NCI-H1092 (cell line): ENCODE data around the gene MIOS.

ENCODE experiments used
- DNase-seq: peaks from one replicate; lab custom pipeline; 2025; lab: John Stamatoyannopoulos, UW

Gene MIOS

DNA sequence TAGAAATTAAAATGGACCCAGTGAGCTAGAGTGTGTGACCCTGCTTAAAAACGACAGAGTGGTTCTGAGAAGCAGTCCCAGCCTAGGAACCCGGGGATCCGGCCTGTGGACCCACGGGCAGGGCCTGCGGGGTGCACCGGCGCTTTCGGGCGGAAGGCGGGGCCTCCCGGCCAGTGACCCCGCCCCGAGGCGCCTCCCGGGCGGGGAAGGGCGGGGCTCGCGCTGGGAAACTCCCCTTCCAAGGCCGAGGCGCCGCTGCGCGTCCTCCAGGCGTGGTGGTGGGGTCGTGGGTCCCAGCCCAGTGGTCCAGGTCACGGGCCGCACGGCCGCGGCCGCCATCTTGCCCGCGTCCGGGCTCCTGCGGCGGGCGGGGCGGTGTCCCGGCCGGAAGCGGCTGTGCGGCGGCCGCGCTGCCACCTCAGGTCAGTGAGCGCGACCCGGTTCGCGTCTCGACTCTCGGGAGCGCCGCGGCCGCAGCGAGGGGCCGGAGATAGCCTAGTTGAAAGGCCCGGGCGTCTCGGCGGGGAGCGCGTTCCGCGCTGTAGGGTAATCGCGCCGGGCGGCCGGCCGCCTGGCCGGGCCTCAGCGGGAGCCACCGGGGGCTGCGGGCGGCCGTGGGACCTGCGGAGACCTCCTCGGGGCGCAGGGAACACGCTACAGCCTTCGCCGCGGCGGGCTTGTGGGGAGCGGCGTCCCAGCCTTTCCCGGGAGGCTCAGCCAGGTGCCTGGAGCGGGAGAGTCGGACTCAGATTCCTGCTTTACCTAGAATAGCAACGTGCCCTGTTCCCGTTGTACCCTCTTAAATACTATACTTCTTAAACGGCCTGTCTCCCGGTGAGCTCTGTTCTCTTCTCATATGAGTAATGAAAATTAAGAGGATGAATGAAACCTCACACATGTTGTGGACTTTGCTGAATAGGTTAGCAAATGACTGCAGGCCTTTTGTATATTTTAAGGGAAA is at the start of gene MIOS:
MIOS (plus strand) TSS at position 234 of the 961 bp plus-strand sequence. CDS start 5,592 bp downstream, outside the sequence.
- peak; percentile 79 for DNase-seq

DNA sequence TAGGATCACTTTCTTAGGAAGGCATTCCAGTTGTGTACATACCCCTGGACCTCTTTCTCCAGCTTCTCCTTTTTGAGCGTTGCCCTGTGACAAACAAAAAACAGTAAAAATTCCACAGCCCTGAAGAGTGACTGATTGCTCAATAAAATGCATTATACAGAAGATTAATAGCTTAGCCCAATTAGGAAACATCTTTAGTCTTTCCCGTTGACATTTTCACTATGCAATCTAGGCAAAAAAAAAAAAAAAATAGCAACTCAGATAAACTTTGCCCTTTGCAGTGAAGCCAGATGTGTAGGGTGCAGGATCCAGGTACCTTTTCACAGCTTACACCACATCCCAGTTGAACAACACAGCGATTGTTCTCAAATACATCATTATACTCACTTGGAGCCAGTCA is 48.9 kb upstream of the MIOS start:
- DNase-seq, result no peak

DNA sequence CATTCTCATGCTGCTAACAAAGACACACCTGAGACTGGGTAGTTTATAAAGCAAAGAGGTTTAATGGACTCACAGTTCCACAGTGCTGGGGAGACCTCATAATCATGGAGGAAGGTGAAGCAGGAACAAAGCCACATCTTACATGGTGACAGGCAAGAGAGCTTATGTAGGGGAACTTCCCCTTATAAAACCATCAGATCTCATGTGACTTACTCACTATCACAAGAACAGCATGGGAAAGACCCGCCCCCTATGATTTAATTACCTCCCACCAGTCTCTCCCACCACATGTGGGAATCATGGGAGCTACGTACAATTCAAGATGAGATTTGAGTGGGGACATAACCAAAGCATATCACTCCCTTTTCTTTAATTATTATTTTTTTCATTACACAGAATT is 47.6 kb upstream of the MIOS start:
- DNase-seq, result no peak

DNA sequence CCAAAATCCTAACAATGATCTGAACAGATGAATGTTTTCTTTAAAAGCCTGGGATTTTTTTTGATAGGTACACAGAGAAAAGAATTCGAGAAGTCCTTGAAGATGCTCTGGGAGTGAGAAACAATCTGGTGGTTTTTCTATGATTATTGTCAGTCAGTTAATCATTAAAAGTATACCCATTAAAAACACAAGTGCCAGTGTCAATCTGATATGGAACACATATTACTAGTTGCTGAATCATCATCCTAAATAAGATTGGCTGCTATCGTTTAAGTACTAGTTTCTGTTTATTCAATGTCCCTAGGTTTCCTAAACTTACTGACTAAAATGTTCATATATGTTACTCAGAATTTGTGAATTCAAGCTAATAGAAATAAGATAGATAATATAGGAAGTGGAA is 47.2 kb upstream of the MIOS start:
- no peak for DNase-seq

DNA sequence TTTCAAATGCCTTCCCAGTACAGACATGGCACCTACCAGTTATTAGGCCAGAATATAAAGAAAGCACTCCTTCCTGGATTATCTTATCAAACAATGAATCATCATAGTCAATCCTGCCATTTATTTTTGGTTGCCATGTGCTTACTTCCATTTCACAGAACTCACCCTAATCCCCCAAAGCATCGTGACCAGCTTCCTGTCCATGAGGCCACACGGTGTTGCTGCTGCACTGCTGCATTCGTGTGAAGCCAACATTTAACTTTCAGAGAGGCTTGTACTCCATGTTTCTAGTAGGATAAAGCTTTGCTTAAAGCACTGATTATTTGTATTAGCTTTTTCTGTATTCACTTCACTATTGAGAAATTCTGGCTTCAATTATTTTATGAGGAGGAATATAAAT is 45.4 kb upstream of the MIOS start:
- DNase-seq, result no peak

DNA sequence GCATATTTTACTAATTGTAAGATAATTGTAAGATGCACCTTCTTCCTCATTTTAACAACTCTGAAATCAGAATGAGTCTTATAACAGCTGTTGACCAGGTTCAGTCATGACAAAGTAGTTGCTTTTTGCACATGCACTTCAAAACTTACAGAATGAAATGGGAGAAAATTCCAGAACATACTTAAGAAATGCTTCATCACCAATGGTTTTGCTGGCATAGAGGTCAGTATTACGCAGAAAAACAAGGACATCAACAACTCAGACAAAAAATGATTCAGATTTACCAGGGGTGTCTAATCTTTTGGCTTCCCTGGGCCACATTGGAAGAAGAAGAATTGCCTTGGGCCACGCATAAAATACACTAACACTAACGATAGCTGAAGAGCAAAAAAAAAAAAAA is 44.3 kb upstream of the MIOS start:
- DNase-seq, result no peak

DNA sequence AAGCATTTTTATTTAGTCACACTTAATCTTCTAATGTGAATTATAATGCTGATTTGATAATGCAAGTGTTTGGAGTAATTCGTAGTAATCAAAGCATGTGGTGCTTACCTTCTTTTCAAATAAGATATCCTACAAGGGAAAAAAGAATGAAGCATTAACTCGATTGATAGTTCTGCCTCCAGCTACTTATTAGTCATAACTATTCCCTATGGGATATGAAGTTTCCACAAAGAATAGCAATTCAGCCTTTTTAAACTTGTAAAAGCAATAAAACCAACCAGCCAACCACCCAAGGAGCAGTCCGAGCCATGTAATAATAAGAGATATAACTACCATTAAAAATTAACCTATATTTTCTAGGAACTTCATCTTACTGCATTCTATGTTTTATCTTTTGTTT is 42.6 kb upstream of the MIOS start:
- DNase-seq, result no peak

DNA sequence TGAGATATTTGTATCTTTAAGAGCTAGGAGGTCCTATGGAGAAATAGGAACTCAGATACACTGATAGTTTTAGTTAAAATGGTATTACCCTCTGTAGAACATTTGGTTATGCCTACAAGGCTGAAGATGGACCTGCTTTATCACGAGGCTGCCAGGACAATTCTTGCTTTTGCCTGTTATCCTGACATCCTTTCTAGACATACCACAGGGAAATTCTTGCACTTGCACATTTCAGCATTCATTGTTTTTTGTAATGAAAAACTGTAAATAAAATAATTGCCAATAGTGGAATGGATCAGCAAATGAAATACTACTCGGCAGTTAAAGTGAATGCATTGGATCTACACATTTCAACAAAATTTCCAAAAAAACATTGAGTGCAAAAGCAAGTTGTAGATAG is 40.7 kb upstream of the MIOS start:
- DNase-seq, result no peak

DNA sequence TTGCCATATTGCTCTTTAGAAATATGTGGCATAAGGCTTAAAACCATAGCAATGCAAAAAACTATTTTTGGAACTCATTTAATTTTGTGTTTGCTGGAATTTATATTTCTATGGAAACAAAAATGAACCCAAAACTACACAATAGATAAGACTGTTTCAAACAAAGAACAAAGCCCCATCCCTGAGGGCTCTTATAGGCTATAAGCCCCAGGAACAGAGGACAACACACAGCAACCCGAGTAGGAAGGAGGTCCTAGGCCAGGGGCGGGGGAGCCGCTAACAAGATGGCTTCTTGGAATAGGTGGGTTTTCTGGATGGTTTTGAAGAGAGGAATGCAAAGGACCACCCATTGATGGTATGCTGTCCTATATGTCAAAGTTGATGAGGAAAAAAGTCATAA is 39.6 kb upstream of the MIOS start:
- DNase-seq, result no peak

DNA sequence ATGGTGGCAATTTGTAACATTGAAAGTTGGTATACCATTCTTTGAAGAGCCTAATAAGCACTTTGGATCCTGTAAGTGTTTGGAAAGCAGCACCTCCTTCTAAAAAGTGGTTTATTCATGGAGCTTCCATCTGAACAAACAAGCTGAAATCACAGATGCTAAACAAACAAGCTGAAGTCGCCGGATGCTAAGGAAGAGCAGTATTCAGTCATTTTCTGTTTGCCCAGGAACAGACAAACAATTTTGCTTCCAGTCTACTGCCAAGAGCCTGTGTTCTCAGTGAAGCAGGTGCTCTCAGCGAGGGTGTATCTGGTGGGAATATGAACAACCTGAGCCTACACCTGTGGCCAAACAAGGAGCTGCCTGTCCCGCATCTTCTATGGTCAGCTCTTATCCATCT is 37.4 kb upstream of the MIOS start:
- DNase-seq, result peak; percentile 91

DNA sequence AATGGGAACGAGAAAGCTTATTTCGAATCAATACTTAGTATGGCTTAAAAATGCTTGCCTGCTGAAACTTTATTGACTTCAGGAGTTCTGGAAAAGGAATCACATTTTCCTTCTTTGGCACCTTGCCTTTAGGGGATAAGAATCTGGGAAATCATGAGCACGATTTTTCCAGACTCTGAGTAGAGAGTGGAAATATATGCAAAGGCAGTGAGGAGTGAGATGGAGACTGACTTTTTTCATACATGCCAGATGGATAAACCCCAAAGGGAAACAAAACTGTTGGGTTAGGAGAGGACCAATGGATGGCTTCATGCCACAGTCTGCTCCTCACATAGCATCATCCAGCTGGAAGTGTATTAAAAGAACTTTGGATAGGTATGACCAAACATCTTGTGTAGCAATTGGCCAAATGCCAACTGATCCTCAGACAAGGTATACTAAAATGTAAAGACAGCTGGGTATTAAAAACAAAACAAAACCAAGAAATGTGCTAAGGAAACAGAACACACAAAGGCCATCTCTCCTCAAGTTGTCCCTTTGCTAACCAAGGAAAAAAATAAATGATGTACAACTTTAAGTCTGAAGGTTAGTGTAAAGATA is 32.8 kb upstream of the MIOS start:
- DNase-seq, result no peak

DNA sequence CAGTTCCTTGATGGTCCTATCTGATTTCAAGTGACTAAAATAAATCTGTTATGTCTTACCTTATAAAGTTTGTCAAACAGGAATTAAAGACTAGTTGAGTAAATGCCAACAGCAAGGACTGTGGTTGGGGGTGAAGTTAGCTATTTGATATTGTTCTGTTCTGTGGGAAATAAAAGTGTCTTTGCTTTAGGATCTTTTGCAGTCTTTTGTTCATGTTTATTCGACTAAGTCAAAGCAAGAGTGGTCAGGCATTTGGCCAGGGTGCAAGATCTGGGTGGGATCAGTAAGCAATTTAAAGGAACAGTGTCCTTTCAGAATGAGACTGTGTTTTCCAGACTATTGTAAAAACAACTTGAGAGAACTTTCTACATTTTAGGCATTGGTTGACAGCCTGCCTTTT is 31.0 kb upstream of the MIOS start, which contains the start of gene COL28A1:
COL28A1 (minus strand) TSS at position 183 of the 400 bp plus-strand sequence. CDS start 2,998 bp downstream, outside the sequence.
- no peak for DNase-seq

DNA sequence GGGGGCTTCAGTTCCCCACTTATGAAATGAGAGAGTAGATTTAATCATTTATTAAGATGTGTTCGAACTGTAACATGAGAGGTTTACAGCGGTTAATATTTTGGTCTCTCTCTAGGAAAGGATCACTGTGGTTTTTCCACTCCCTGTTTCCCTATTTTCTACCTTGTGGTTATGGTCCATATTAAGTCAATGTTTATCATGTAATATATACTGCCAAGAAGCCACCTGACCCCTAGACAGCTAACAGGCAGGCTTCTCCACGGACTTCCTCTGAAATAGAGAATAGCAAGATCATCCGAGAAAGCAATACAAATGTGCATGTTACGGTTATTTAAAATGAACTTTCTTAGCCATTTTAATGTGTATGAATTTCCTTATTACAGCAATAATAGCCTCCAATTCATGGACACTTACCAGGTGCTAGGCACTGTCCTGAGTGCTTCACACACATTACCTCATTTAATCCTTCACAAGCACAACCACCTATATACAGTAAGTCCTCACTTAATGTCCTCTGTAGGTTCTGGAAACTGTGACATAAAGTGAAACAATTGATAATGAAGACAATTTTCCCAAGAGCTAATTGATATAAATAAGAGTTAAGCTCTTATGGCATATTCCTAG is 30.2 kb upstream of the MIOS start:
- peak; percentile 23 for DNase-seq

DNA sequence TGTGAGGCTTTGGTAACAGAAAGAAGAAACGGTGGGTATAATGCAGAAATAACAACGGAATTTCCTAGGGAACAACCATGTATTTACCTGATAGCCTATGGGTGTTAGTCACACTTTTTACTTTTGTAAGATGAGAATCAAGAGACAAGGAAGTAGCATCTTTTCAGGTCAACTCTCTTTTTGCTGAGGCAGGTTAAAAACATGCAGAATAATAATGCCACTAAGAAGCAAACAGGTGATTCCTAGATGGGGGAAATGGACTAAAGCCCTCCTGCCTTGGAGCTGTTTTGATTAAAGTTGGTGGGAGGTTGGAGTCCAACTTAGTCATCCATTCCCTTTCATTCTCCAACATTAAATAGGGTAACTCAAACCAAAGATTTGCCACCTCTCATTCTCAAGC is 29.0 kb upstream of the MIOS start:
- no peak for DNase-seq

DNA sequence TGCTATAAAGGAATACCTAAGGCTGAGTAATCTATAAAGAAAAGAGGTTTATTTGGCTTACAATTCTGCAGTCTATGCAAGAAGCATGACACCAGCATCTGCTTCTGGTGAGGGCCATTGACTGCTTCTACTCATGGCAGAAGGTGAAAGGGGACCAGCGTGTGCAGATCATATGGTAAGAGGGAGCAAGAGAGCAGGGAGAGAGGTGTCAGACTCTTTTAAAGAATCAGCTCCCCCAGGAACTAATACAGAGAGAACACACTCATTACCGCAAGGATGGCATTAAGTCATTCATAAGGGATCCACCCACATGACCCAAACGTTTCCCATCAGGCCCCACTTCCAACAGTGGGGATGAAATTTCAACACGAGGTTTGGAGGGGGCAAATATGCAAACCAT is 27.5 kb upstream of the MIOS start:
- no peak for DNase-seq

DNA sequence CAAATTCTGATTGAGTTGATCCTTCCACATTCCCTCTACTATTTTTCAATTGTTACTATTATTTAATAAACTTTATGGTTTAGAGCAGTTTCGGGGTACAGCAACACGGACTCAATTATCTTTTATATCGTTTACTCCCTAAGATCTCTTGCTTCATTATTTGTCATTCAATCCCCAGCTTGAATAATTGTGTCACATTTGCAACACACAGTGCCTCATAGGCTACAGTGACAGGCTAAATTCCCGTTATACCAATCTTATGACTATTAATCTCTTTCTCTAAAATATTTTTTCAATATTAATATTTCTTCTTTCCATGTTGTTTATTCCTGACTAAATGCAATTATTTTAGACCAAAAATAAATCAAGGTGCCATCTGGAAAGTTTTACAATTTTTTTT is 27.0 kb upstream of the MIOS start:
- no peak for DNase-seq

DNA sequence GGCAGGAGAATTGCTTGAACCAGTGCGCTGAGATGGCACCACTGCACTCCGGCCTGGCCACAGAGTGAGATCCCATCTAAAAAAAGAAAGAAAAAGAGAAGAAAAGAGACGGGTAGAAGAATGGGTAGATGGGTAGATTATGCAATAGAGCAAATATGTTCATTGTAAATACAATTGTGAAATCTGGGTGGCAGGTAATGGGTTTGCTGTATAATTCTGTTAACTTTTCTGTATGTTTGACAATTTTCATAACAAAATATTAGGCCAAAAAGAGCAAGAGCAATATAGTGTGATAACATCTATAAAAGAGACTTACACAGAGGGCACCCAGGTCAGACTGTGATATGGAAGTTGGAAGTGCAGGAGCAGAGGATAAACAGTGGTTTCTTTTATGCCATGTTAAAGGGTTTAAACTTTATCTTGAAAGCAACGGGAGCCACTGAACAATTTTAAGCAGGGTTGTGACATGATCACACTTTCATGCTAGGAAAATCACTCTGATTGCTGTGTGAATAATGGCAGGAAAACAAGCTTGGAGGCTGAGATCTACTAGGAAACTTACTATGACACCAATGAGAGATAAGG is 24.3 kb upstream of the MIOS start:
- DNase-seq, result no peak

DNA sequence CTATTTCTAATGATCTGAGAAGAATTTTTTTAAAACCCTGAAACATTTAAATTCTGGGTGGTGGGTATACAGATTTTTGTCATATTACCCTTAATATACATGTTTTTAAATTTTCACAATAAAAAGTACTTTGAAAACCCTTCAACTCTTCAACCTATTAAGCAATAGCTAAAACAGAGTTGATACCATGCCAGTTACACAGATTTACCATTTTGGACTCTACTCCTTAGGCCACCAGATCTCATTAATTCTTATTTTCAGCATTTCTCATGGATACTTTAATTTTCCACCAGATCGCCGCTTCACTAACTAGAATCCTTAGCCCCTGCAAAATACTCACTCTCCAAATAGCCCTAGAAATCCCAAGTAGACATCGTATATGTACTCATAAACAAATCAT is 18.3 kb upstream of the MIOS start:
- no peak for DNase-seq

DNA sequence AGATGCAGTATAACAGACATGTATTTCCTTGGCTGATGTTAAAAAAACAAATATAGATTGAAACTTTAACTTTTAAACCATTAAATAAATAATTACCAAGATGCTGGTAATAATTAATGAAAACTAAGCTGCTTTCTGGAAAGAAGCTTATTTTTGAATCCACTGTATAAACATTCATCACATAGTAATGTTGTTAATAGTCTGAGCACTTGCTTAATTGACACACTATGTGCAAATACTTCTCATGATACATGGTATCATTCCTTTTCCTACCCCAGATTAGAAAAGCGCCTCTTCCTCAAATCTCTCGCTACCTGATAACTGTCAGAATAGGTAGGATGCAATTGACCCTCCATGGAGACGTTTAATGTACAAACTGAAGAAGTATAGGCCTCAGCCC is 16.0 kb upstream of the MIOS start:
- DNase-seq, result no peak

DNA sequence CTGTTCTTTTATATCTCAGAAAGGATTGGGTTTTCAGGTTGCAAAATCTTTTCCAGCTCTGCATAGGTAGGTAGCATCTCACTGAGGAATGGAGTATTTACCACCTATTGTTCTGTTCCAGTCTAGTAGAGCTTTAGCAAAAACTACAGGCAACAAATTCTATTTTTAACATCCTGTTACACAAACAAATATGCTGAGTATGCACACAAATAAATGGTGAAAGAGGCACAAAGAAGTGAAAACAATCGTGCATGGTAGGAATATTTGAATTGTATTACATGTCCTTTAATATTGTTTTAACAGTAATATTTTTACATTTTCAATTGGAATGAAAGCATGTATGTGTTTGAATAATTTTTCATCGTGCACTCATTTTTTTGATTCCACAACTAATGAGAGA is 14.5 kb upstream of the MIOS start:
- DNase-seq, result no peak

DNA sequence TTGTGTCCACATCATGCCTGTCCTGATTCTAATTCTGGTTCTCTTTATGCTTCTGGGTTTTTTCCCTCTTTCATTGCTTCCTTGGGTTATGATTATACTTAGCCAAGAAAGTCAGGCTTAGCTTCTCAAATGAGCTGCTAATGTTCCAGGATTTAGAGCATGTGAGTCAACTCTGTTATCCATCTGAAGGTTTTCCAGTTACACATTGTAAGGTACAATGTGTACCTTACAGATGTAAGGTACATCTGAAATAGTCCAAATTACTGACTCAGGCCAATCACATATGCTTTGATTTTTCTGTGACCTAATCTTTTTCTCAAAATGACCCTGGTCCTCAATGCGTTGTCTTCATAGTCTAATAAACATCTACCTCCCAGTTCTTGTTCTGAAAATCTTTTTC is 13.3 kb upstream of the MIOS start:
- DNase-seq, result no peak

DNA sequence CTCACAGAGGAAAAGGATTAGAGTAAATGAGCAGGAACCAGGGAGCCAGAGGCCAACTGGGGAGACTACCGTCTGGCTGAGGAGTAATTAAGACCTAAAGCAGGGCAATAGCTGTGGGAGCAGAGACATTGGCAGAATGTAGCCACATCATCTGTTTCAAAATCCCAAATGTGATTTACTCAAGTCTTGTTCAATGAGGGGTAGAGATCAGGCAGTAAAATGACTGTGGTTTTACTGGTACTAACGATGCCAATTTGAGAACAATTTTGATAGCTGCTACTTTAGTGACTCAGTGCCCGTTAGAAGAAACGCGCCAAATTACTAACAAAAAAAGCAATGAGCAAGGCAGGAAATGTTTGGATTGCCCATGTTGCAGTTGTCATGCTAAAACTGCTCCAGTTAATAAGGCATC is 12.7 kb upstream of the MIOS start:
- peak; percentile 63 for DNase-seq
